LHCN-M2 (cell line): ENCODE measurements around the gene CFAP45. TPM values are rescaled to one million over a fixed set of nuclear protein-coding genes. Genes with fewer than 3 reads are reported as not detected.

Experiments
- DNase-seq: peaks from one replicate; pipeline ENCODE4 v3.0.0-alpha.2; 2012; ENCODE audit warnings: low read depth
- total RNA-seq: library from RNA; depleted of rRNA; stranded (reverse); fragments of >200 nt; gene quantifications from 2 replicates; pipeline ENCODE4 v1.2.3, GENCODE V29; 2014; rRNA removed

CFAP45 gene
- total RNA-seq, 1 experiment from 2014 or later: 0.34 TPM

- DNase-seq: no peak
Observed at GRCh38 chr1:159827549-159827948, 72.4 kb downstream of the CFAP45 start.

GRCh38 chr1:159827102-159827490 lies 72.9 kb downstream of the CFAP45 start:
- DNase-seq: no peak

GRCh38 chr1:159826441-159827101 lies 73.4 kb downstream of the CFAP45 start, which contains the start of gene SLAMF8:
TSS of gene SLAMF8 (plus strand) at chr1:159826873. CDS start at chr1:159826899, 26 bp downstream.
- DNase-seq: no peak

GRCh38 chr1:159825564-159825963 lies 74.4 kb downstream of the CFAP45 start:
- DNase-seq: no peak

GRCh38 chr1:159823406-159823805 lies 76.6 kb downstream of the CFAP45 start:
- DNase-seq: no peak

Other genes starting within 250 kb of the CFAP45 start
- gene CRP, start 185.6 kb downstream of the CFAP45 start, total RNA-seq: not detected in 2 replicates
- gene DUSP23, start 119.2 kb downstream of the CFAP45 start, total RNA-seq: 38.4 and 57.5 TPM in 2 replicates
- not detected in 2 replicates for gene FCRL6, start 97.8 kb downstream of the CFAP45 start, total RNA-seq
- not detected in 2 replicates for gene SLAMF8, start 73.3 kb downstream of the CFAP45 start, total RNA-seq
- not detected in 2 replicates for gene VSIG8, start 37.5 kb downstream of the CFAP45 start, total RNA-seq
- gene TAGLN2, start 25.3 kb upstream of the CFAP45 start, total RNA-seq: 294 and 366 TPM in 2 replicates
- not detected in 2 replicates for gene IGSF9, start 45.4 kb upstream of the CFAP45 start, total RNA-seq
- not detected in 2 replicates for gene SLAMF9, start 54.1 kb upstream of the CFAP45 start, total RNA-seq
- 4.3 and 5.4 TPM in 2 replicates for gene PIGM, start 131.8 kb upstream of the CFAP45 start, total RNA-seq
- not detected in 2 replicates for gene KCNJ10, start 170.0 kb upstream of the CFAP45 start, total RNA-seq
- not detected in 2 replicates for gene KCNJ9, start 181.4 kb upstream of the CFAP45 start, total RNA-seq
- gene IGSF8, start 198.5 kb upstream of the CFAP45 start, total RNA-seq: 21.7 and 22.2 TPM in 2 replicates
- gene ATP1A2, start 215.6 kb upstream of the CFAP45 start, total RNA-seq: 1.3 and 1.4 TPM in 2 replicates